ENCODE measurements around the gene CGNL1.

Gene CGNL1

GRCh38 chr15:57452090-57452754 is 75.9 kb downstream of the CGNL1 start:
- Histone ChIP-seq H3K4me3 (ENCODE audit: low read depth, low read length) (no peak overlapping the region), H3K9me3 (no peaks in the 10 kb centered on the region), H3K4me1 (no peaks in the 10 kb centered on the region; the same call in 1 of the 2 replicates), H3K36me3 (no peaks in the 10 kb centered on the region), H3K27me3 (peaks cover 35% of the 10 kb centered on the region)
- no peak for DNase-seq
- no peak for TF ChIP-seq CTCF (IDR thresholded peaks at IDR 0.05; ENCODE audit: low read depth, low read length)

- no peaks in the 10 kb centered on the region for H3K36me3 ChIP-seq
- TF ChIP-seq CTCF (IDR thresholded peaks at IDR 0.05; ENCODE audit: low read depth, low read length) = no peak
Observed at GRCh38 chr15:57455929-57456328, 79.6 kb downstream of the CGNL1 start.

GRCh38 chr15:57456559-57456958 is 80.3 kb downstream of the CGNL1 start:
- Histone ChIP-seq H3K9me3 (no peaks in the 10 kb centered on the region), H3K4me1 (no peaks in the 10 kb centered on the region; the same call in 1 of the 2 replicates), H3K4me3 (ENCODE audit: low read depth, low read length) (no peak overlapping the region), H3K36me3 (no peaks in the 10 kb centered on the region), H3K27me3 (peaks cover 25% of the 10 kb centered on the region)
- DNase-seq = no peak
- no peak for TF ChIP-seq CTCF (IDR thresholded peaks at IDR 0.05; ENCODE audit: low read depth, low read length)

More at GRCh38 chr15:57455929-57456328, 79.6 kb downstream of the CGNL1 start:
- H3K9me3 ChIP-seq = no peaks in the 10 kb centered on the region
- H3K4me3 ChIP-seq (ENCODE audit: low read depth, low read length) = no peak overlapping the region
- H3K4me1 ChIP-seq = no peaks in the 10 kb centered on the region; the same call in 1 of the 2 replicates
- no peak for DNase-seq
- H3K27me3 ChIP-seq = peaks cover 31% of the 10 kb centered on the region

- H3K27me3 ChIP-seq = peaks cover 27% of the 10 kb centered on the region
- no peaks in the 10 kb centered on the region for H3K36me3 ChIP-seq
- H3K4me3 ChIP-seq (ENCODE audit: low read depth, low read length) = no peak overlapping the region
- H3K9me3 ChIP-seq = no peaks in the 10 kb centered on the region
- no peak for TF ChIP-seq CTCF (IDR thresholded peaks at IDR 0.05; ENCODE audit: low read depth, low read length)
- no peak for DNase-seq
- no peaks in the 10 kb centered on the region; the same call in 1 of the 2 replicates for H3K4me1 ChIP-seq
Observed at GRCh38 chr15:57457726-57458125, 81.4 kb downstream of the CGNL1 start.

GRCh38 chr15:57458356-57458781 is 82.1 kb downstream of the CGNL1 start:
- Histone ChIP-seq H3K36me3 (no peaks in the 10 kb centered on the region), H3K9me3 (no peaks in the 10 kb centered on the region), H3K27me3 (peaks cover 22% of the 10 kb centered on the region), H3K4me1 (no peaks in the 10 kb centered on the region; the same call in 1 of the 2 replicates), H3K4me3 (ENCODE audit: low read depth, low read length) (peak overlapping the region; percentile 29)
- no peak for TF ChIP-seq CTCF (IDR thresholded peaks at IDR 0.05; ENCODE audit: low read depth, low read length)
- peak; percentile 30 for DNase-seq

- TF ChIP-seq CTCF (IDR thresholded peaks at IDR 0.05; ENCODE audit: low read depth, low read length) = no peak
- no peaks in the 10 kb centered on the region for H3K9me3 ChIP-seq
- peaks cover 19% of the 10 kb centered on the region for H3K27me3 ChIP-seq
- no peaks in the 10 kb centered on the region for H3K36me3 ChIP-seq
- H3K4me1 ChIP-seq = no peaks in the 10 kb centered on the region; the same call in 1 of the 2 replicates
- H3K4me3 ChIP-seq (ENCODE audit: low read depth, low read length) = no peak overlapping the region
- DNase-seq = no peak
Observed at GRCh38 chr15:57460208-57460816, 84.0 kb downstream of the CGNL1 start.
